ENCODE results near the gene HELB.
A peak's percentile ranks its signal among the peaks of the same experiment; 100 is the strongest.

The HELB gene
- 83.9 to 167 reads per million in 2 donors for total RNA-seq

GRCh38 chr12:66301944-66302826 is at the start of gene HELB:
HELB (plus strand) TSS chr12:66302493; CDS start chr12:66302604, 111 bp downstream.
- DNase-seq, result peak; percentile 86 to 97 (median 96)

DNA sequence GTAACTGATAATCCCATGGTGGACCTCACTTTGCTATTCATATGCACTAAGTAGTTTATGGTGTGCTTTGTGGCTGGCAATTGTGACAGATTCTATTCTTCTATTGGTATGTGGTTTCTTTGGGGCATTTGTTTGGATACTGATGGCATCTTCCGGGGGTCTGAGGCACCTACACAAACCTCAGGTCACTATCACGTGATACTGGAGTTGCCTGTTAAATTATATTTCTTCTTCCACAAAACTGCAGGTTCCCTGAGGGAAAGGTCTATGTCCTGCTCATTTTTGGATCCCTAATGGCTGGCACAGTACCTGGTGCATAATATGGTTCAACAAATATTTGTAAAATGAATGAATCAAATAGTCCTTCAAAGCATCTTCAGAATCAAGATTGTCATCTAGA is 49.5 kb upstream of the HELB start:
- no peak for DNase-seq

DNA sequence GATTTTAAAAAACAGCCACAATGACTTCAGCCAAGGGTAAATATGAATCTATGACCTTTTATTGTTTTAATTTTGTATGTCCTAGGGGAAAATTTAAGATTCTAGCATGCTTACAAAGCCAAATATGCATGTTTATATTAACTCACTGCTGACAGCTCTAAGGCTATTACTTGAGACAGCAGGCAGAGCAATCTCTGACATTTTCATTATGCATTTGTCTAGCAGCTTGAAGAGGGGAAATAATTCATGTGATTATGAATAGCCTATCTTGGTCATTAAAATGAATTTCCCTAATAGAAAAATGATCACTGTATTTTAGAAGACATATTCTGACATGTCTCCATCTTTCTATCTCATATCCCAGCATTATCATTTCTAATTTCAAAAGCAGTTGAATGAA is 46.6 kb upstream of the HELB start:
- DNase-seq, result no peak

DNA sequence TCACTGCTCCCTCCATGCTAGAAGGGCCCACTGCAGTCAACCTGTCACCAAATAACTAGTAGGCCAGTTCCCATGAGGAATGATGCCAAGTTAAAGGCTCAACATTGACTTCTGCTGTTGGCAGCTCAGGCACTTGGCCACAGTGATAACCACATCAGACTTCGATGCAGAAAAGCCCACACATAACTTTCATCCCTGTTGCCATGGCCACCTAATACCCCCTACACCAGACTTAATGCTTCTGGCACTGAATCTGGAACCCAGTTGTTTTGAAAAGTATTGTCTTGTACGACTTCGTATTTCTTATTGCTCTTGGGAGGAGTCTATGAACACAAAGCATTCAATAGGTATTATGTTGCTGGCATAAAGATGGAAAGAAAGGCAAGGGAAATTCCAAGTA is 44.3 kb upstream of the HELB start:
- DNase-seq, result no peak

- no peak for DNase-seq
Observed at GRCh38 chr12:66262737-66263136, 39.6 kb upstream of the HELB start.

DNA sequence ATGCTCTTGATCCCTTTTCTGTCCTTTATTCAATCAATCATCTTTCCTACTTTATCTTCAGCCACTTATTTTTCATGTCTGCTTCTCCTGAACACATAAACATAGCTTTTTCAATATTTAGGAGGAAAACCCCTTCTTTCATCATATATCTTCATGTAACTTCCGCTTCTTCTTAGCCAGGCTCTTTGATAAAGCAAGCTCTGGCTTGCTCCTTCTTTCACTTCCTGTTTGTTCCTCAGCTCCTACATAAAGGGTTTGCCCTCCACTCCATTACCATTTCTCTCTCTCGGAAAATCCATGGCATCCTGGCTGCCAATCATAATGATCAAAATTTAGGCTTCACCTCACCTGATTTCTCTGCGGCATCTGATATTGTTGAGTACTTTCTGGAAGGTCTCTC is 33.7 kb upstream of the HELB start:
- no peak for DNase-seq

GRCh38 chr12:66269142-66269541 is 33.2 kb upstream of the HELB start:
- no peak for DNase-seq

DNA sequence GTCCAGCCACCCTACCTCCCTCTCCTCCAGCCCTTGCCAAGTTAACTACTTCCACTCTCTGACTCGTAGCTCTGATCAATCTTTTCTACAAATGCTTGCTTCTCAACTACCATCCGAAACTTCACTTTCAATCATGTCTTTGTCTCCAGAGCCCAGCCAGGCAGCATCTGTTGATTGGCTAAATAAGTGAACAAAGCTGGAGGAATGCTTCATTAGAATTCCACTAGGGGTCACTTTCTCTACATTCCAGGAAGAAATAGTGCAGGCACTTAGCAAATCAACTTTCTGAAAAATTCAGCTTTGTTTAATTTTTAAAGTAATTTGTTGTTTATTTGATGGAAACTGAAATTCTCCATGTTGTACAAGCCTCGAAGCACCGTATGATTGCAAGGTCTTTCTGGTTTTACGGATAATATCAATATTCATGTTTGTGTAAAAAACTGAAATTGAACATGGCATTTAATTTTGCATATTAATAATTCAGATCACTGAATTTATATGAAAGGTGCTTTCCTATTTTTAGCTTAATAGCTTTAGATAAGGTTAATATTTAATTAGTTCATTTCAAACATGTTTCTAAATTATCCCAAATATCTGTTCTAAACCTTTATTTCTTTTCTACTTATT is 32.4 kb upstream of the HELB start:
- peak in 2 of 5 experiments; percentile 21 to 79 for DNase-seq

DNA sequence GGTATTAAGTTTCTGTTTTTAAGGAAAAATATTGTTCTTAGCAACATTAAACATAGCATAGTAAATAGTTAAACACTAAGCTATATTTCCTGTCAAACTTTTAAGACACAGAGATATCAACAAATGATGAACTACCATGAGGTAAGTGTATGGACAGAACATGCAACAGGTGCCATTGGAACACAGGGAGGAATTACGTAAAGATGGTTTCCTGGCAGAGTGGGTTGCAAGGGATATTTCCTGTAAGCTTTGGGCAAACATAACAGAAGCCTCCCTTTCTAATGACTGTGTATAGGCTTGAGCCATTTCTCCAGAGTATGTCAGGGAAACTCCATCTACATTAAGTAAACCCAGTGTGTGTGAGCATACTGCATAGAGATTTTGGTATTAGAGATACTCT is 31.7 kb upstream of the HELB start:
- no peak for DNase-seq

- no peak for DNase-seq
Observed at GRCh38 chr12:66272650-66273049, 29.6 kb upstream of the HELB start.

DNA sequence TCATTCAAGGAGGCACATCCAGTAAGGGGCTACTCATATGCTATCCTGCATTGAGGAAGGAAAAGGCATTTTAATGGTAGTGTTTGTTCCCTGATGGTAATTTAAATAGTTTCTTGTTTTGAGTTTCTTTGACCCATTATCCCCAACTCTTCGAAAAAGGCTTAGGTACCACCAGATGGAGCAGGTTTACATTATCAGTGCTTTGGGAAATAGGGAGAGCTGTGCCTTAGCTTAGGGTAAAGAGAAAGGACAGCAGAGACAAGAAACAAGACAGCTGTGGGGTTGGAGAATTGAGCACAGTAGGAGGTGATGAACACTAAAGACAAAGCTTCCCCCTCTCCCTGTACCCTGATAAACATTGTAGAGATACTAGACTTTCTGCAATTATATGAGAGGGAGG is 29.1 kb upstream of the HELB start:
- no peak for DNase-seq

DNA sequence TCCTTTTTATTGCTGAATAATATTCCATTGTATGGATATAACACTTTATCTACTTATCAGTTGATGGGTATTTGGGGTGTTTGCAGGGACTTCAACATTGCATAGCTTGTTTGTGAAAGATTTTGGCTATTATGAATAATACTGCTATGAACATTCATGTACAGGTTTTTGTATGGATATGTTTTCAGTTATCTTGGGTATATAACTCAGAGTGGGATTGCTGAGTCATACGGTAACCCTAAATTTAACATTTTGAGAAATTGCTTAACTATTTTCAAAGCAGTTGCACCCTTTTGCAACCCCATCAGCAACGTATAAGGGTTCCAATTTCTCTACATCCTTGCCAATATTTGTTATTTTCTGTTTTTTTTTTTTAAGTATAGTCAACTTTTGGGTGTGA is 27.3 kb upstream of the HELB start:
- DNase-seq, result peak in 1 of 5 experiments; percentile 80

DNA sequence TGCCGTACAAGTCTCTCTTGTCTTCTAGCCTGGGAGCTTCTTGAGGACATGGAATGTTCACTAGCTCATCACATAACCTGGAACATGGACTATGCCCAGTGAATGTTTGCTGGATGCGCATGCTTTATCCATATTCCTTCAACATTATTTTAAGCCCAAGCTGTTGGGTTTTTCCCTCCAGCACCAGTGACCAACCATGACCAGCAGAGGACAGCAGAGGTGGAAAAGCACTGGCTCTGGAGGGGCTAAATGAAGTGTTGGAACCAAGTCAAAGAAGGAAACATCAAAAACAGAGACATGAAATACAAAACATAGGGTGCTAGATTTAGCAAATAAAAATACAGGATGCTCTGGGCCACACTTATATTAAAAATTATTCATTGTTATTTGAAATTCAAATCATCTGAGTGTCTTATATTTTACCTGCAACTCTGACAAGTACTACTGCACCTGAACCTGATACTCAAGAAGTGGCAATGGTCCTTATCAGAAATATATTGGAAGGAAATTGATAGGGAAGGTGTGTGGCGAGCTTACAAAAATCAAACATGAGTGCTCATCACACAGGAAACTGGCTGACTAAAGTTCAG is 23.1 kb upstream of the HELB start:
- DNase-seq, result peak in 3 of 5 experiments; percentile 22 to 63 (median 26)

DNA sequence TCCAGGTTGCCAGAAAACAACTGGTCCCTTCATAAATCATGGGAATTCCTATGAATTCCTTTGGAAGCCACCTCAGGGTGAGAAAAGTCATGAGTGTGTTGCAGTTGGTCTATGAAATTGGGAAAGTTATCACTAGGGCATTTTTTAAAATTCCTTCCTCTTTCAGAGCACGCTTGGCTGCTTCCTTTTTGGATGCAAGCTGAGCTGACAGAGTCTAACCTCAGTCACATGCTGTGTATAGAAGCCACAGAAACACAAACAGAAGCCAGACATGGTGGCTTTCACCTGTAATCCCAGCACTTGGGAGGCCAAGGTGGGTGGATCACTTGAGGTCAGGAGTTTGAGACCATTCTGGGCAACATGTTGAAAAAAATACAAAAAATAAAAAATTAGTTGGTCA is 21.7 kb upstream of the HELB start:
- no peak for DNase-seq

- no peak for DNase-seq
Observed at GRCh38 chr12:66282244-66282643, 20.0 kb upstream of the HELB start.

DNA sequence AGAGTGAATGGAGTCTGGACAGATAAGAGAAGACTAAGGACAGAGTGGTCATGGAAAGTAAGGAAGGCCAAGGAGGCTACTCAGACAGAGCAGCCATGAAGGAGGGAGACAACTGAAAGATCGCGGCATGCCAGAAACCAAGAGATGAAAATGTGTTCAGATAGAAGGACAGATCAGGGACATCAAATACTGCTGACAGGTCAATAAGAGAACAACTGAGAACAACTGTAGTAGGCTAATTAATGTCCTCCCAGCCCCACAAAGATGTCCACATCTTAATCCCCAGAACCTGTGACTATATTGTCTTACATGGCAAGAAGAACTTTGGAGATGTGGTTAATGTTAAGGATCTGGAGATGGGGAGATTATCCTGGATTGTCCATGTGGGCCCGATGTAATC is 15.0 kb upstream of the HELB start:
- no peak for DNase-seq

DNA sequence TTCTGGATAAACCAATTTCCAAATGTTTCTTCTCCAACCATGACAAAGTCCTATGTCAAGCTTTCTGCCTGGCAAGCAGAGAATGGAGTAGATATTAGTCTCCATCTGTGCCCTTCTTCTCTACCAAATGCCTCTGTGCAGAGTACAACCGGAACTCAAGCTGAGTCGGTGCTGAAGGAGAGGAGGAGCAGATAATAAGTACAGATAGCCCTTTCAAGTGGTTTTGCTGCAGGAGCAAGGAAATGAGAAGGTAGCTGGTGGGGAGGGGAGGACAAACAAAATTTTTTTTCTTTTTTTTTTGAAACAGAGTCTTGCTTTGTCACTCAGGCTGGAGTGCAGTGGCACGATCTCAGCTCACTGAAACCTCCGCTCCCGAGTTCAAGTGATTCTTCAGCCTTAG is 14.2 kb upstream of the HELB start:
- peak in 3 of 5 experiments; percentile 51 to 98 (median 84) for DNase-seq

GRCh38 chr12:66289485-66289884 is 12.8 kb upstream of the HELB start:
- DNase-seq, result no peak

DNA sequence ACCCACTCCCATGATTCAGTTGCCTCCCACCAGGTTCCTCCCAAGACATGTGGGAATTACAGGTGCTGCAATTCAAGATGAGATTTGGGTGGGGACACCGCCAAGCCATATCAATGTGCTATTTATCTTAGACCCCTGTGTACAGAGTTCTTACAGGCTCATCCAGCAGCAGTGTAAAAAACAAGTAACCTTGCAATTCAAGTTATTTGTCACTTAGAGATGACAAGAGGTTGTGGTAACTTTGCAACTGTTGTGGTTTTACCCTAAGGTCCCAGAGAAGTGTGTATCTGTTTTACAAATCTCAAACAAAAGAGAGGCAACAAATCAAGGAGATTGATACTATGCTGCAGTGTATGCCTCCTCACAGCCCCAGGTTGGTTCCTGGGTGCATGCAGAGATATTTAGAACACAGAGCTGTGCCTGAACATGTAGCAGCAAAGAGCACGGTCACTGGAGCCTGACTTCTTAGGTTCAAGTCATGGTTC is 11.5 kb upstream of the HELB start:
- peak in 2 of 5 experiments; percentile 43 to 98 for DNase-seq

DNA sequence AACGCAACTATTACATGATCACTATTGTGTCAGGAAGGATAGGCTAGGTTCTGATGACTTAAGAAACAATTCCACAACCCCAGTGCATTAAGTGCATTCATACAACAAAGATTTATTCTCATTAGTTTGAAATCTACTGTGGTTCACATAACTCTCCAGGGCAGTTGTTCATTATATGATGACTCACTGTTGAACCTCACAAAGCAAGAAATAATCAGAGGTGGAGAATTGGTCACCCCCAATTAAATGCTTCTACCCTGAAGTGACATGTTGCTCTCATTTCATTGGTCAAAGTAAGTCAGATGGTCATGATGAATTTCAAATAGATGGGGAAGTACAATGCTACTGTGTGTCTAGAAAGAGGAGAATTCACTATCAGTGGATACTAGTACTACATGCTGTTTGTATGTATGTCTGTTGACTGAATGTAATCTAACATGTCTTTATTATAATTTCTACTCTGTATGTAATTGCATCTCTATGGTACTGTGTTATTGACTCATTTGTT is 6.1 kb upstream of the HELB start:
- no peak for DNase-seq

GRCh38 chr12:66297080-66297479 is 5.2 kb upstream of the HELB start:
- peak in 1 of 5 experiments; percentile 48 for DNase-seq

DNA sequence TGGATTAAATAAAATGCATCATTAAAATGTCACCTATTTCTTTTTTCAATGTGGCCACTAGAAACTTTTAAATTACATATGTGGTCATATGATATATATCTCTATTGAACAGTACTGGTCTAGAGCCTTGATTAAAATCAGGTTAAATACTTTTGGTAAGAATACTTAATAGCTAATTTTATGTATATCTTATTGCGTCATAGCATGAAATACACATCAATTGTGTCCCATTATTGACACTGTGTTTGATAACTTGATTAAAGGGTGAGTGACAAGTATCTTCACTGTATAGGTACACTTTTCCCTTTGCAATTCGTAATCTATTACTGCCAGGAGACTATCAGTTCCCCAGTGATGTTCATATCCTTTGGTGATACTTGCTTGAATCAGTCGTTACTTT is 4.4 kb upstream of the HELB start:
- no peak for DNase-seq

DNA sequence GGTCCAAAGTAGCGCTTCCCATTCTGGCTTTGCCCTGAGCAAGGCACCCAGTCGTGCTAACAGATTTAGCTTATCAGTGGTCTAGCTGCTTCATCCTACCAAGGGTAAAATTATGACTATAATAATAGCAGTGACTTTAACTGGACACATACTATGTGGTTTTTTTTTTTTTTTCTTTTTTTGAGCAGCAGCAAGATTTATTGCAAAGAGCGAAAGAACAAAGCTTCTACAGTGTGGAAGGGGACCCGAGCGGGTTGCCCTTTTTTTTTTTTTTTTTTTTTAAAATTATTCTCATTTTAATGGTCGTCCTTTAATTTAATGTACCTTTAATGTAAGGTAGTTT is 505 bp downstream of the HELB start:
- DNase-seq, result no peak
